Stomach (tissue), 9 donors: Measurements from ENCODE around the gene OTOG. TPM values are rescaled to one million over a fixed set of nuclear protein-coding genes. Genes with fewer than 3 reads are reported as not detected.

Experiments used
- DNase-seq, 2 donors: peaks; one replicate each; pipeline versions ENCODE4 v3.0.0 to v3.0.0-alpha.2; 2013 to 2019
- H3K27ac ChIP-seq, 5 donors: fragments of 200-600 bp in 4 of 5; sonication (generic) in 4 of 5; one replicate each; pipeline ENCODE4 v1.5.1; 2013 to 2019; ENCODE audit warnings: mild to moderate bottlenecking in 1 of 5, moderate library complexity in 1 of 5
- H3K27me3 ChIP-seq, 3 donors: fragments of 200-600 bp; sonication (generic); one replicate each; pipeline ENCODE4 v1.5.1; 2017 to 2019; ENCODE audit warnings: mixed run types in 1 of 3
- H3K36me3 ChIP-seq, 4 donors: fragments of 200-600 bp; sonication (generic); 1 replicate in 3 of 4; 2 replicates in 1 of 4; pipeline ENCODE4 v1.5.1; 2016 to 2019
- H3K4me1 ChIP-seq, 4 donors: fragments of 200-600 bp; sonication (generic); one replicate each; pipeline ENCODE4 v1.5.1; 2016 to 2019
- H3K4me3 ChIP-seq, 4 donors: fragments of 200-600 bp; sonication (generic) in 3 of 4; one replicate each; pipeline ENCODE4 v1.5.1; 2016 to 2019; ENCODE audit warnings: mild to moderate bottlenecking in 1 of 4
- H3K9me3 ChIP-seq, 4 donors: fragments of 200-600 bp; sonication (generic); one replicate each; pipeline ENCODE4 v1.5.1; 2016 to 2019
- EP300 ChIP-seq: sonication (generic); formaldehyde crosslinking; IDR thresholded peaks from one replicate; pipeline ENCODE4 v1.6.1; 2017; ENCODE audit warnings: antibody characterized with exemption
- POLR2A ChIP-seq, 4 donors: fragments of 450-650 bp; IDR thresholded peaks; one replicate each; pipeline ENCODE4 v1.6.1; 2016; ENCODE audit warnings: antibody characterized with exemption in 4 of 4, control low read depth in 2 of 4, mild to moderate bottlenecking in 1 of 4, moderate library complexity in 1 of 4
- POLR2AphosphoS5 ChIP-seq, 3 donors: sonication (generic); formaldehyde crosslinking; IDR thresholded peaks; one replicate each; pipeline ENCODE4 v1.6.1; 2016; ENCODE audit warnings: antibody characterized with exemption in 3 of 3
- WGBS, 5 donors: extraction: QIAGEN DNeasy Blood & Tissue Kit in 3 of 5; methylation state at CpG; one replicate each; pipeline versions ENCODE4 v1.1.5 to v1.1.7; 2013 to 2018; 5-methylcytosine and 5-hydroxymethylcytosine counted together
- intact Hi-C: fragments of 100-400 bp; cut with DNase I; formaldehyde crosslinking; loops from one replicate; pipeline ENCODE4 v1.15.1; 2023; ENCODE audit warnings: low total_unique reads
- polyA plus RNA-seq, 3 donors: library from polyadenylated mRNA; stranded (reverse); fragments of 200-250 nt; gene quantifications; one replicate each; pipeline ENCODE4 v1.2.3, GENCODE V29; 2013
- total RNA-seq, 5 donors: library from RNA; depleted of rRNA; stranded (reverse); fragments of >200 nt; gene quantifications; one replicate each; pipeline versions ENCODE4 v1.1.0 to v1.2.3, GENCODE V29; 2014 to 2016
- TF ChIP-seq, protein P1 (sequence below), 7 experiments: fragments of 450-650 bp in 4 of 7; fragments of 200-600 bp in 3 of 7; sonication (generic) in 3 of 7; IDR thresholded peaks; one replicate each; pipeline ENCODE4 v1.5.1; 2016 to 2019; ENCODE audit warnings: antibody characterized with exemption in 7 of 7, control low read depth in 2 of 7, mild to moderate bottlenecking in 1 of 7
- donor health status: healthy with polysubstance abuse.
- donor health status: Bipolar disorder and iron deficiency.
- donor health status: healthy.

The OTOG gene
- total and polyA plus RNA-seq, 8 donors, result not detected

DNA sequence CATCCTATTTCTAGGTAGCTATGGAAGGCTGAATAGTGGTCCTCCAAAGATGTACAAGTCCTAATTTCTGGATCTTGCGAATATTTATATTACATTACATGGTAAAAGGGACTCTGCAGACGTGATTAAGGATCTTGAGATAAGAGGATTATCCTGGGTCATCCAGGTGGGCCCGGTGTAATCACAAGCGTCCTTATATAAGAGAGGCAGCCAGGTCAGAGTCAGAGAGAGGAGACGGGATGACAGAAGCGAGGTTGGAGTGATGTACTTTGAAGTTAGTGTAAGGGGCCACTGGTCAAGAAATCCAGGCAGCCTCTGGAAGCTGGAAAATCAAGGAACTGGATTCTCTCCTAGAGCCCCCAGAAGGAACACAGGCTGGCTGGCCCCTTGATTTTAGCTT lies 102.2 kb downstream of the OTOG start:
- no peak overlapping the region for H3K27ac ChIP-seq
- TF ChIP-seq POLR2AphosphoS5 (IDR thresholded peaks at IDR 0.05), result no peak
- TF ChIP-seq, protein P1, sequence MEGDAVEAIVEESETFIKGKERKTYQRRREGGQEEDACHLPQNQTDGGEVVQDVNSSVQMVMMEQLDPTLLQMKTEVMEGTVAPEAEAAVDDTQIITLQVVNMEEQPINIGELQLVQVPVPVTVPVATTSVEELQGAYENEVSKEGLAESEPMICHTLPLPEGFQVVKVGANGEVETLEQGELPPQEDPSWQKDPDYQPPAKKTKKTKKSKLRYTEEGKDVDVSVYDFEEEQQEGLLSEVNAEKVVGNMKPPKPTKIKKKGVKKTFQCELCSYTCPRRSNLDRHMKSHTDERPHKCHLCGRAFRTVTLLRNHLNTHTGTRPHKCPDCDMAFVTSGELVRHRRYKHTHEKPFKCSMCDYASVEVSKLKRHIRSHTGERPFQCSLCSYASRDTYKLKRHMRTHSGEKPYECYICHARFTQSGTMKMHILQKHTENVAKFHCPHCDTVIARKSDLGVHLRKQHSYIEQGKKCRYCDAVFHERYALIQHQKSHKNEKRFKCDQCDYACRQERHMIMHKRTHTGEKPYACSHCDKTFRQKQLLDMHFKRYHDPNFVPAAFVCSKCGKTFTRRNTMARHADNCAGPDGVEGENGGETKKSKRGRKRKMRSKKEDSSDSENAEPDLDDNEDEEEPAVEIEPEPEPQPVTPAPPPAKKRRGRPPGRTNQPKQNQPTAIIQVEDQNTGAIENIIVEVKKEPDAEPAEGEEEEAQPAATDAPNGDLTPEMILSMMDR (IDR thresholded peaks at IDR 0.05), result no peak
- TF ChIP-seq POLR2A (IDR thresholded peaks at IDR 0.05), result no peak
- intact Hi-C loops, result no loop called here
- peaks cover 0 to 40% (median 13%) of the 10 kb centered on the region in 3 donors for H3K27me3 ChIP-seq
- H3K4me3 ChIP-seq, result no peak overlapping the region
- H3K9me3 ChIP-seq, result peaks cover 0 to 15% (median 6%) of the 10 kb centered on the region in 4 donors
- H3K36me3 ChIP-seq, result no peaks in the 10 kb centered on the region
- peaks cover 0 to under 1% (median 0%) of the 10 kb centered on the region in 4 donors for H3K4me1 ChIP-seq
- 48 to 55% (median 51%) methylated on average over 6 of the region's 6 CpGs for WGBS, 5 donors
- DNase-seq, result no peak

DNA sequence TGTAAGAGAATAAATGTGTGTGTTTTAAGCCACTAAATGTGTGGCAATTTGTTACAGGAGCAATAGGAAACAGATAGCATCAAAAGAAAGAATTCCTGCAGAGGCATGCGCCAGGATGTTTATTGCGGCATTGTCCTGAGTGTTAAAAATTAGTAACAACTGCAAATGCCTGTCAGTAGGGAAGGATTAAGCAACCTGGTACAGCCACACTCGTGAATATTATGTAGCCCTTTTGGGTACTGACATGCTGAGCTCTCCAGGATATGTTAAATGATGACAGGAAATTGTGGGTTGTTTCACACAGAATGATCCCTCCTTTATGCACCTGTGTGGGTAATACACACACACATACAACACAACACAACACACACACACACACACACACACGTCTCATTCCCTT lies 102.6 kb downstream of the OTOG start:
- Histone ChIP-seq H3K4me3 (no peak overlapping the region), H3K9me3 (peaks cover 0 to 19% (median 6%) of the 10 kb centered on the region in 4 donors), H3K27ac (no peak overlapping the region), H3K36me3 (no peaks in the 10 kb centered on the region), H3K27me3 (peaks cover 0 to 40% (median 13%) of the 10 kb centered on the region in 3 donors), H3K4me1 (no peaks in the 10 kb centered on the region)
- no peak for TF ChIP-seq EP300
- TF ChIP-seq POLR2AphosphoS5 (IDR thresholded peaks at IDR 0.05), result no peak
- TF ChIP-seq, protein P1 (IDR thresholded peaks at IDR 0.05), result no peak
- no peak for TF ChIP-seq POLR2A (IDR thresholded peaks at IDR 0.05)
- DNase-seq, result no peak
- intact Hi-C loops, result no loop called here
- WGBS, 5 donors, result 47 to 56% (median 51%) methylated on average over 4 of the region's 4 CpGs

DNA sequence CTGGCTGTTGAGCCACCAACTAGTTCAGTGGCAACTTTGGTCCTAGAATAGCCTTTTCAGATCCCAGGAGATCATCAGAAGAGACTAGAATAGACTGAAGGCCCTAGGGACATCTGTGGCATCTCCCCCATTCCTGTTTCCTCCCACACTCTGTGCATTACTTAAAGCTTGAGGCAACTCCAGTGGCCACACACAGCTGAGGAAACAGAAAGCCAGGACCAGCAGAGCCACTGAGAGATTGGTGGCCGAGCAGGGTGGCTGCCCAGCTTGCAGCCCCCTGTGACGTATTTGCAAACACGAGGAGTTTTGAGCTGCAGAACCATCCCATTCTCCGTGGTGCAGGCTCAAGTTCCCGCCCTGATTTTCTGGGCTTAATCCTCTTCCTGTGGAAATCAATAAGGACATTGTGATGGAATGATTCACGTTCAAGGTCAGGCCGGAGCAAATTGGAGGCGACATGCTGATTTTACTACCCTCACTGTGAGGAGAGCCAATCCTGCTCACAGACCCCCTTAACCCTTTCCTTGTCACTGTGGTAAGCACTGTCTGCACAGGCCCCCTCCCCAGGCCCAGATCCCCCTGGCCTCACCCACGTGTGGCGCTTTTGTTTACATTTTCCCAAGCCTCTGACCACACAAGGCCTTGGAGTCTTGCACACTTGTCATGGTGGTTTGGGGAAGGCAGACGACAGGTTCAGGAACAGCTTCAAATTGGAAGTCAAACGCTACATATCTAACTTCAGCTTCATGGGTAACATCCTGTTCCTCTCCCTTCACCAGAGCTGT lies 103.3 kb downstream of the OTOG start:
- Histone ChIP-seq H3K4me1 (no peaks in the 10 kb centered on the region), H3K36me3 (no peaks in the 10 kb centered on the region), H3K27me3 (peaks cover 0 to 40% (median 13%) of the 10 kb centered on the region in 3 donors), H3K27ac (no peak overlapping the region), H3K4me3 (no peak overlapping the region), H3K9me3 (peaks cover 0 to 25% (median 10%) of the 10 kb centered on the region in 4 donors)
- intact Hi-C loops, result no loop called here
- 10 to 16% (median 15%) methylated on average over 12 of the region's 12 CpGs for WGBS, 5 donors
- no peak for TF ChIP-seq POLR2A (IDR thresholded peaks at IDR 0.05)
- TF ChIP-seq POLR2AphosphoS5 (IDR thresholded peaks at IDR 0.05), result no peak
- no peak for TF ChIP-seq EP300
- TF ChIP-seq, protein P1 (IDR thresholded peaks at IDR 0.05), result no peak
- DNase-seq, result no peak

DNA sequence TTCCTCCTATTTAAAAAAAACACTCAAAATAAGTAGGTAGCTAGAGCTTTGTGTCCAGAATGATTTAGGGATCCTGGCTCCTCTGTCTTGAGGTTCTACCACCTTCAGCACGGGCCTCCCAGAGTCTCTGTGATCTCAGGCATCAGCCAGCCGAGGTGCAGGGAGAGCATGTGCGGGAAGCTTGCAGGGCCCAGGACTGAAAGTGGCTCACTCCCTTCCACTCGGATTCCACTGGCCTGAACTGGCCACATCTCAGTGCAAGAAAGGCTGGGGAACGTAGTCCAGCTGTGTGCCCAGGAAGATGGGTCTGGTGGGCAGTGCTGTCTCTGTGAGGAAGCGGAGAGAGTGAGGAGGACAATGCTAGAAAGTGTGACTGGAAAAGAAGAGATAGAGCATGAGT lies 104.0 kb downstream of the OTOG start:
- intact Hi-C loops, result no loop called here

DNA sequence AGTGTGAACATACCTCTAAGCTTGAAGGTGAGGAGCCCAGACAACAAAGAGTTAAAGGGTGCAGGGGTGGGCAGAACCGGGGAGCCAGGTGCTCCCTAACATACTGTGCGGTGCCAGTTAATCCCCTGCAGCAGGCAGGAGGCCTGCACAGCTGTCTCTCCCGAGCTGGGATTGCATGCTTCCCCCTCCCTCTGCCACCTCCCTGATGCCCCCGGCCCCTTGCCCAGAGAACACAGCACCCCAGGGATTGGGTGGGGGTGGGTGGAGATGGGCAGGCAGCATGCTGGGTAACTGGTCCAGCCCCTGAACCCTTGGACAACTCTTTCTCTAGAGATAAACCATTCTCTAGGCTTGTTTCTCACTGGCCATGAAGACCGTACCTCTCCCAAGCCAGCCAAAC lies 104.6 kb downstream of the OTOG start:
- peaks cover 0 to 27% (median 19%) of the 10 kb centered on the region in 4 donors for H3K9me3 ChIP-seq
- H3K27ac ChIP-seq, result no peak overlapping the region
- 28 to 42% (median 39%) methylated on average over 3 to 5 of the region's 5 CpGs for WGBS, 5 donors
- intact Hi-C loops, result no loop called here
- H3K4me3 ChIP-seq, result no peak overlapping the region
- peaks cover 0 to 40% (median 13%) of the 10 kb centered on the region in 3 donors for H3K27me3 ChIP-seq
- TF ChIP-seq POLR2AphosphoS5 (IDR thresholded peaks at IDR 0.05) (no peak), POLR2A (IDR thresholded peaks at IDR 0.05) (no peak), EP300 (no peak)
- TF ChIP-seq, protein P1 (IDR thresholded peaks at IDR 0.05), result no peak
- DNase-seq, result no peak
- H3K4me1 ChIP-seq, result no peaks in the 10 kb centered on the region
- H3K36me3 ChIP-seq, result no peaks in the 10 kb centered on the region

More for the DNA sequence above, 104.0 kb downstream of the OTOG start:
- H3K4me1 ChIP-seq, result no peaks in the 10 kb centered on the region
- no peak for DNase-seq
- H3K27me3 ChIP-seq, result peaks cover 0 to 40% (median 13%) of the 10 kb centered on the region in 3 donors
- no peak overlapping the region for H3K27ac ChIP-seq
- H3K36me3 ChIP-seq, result no peaks in the 10 kb centered on the region
- 69 to 74% (median 70%) methylated on average over 6 of the region's 6 CpGs for WGBS, 5 donors
- peaks cover 0 to 27% (median 17%) of the 10 kb centered on the region in 4 donors for H3K9me3 ChIP-seq
- no peak for TF ChIP-seq POLR2A (IDR thresholded peaks at IDR 0.05)
- H3K4me3 ChIP-seq, result no peak overlapping the region
